ENCODE results near the gene PECR.
A peak's percentile ranks its signal among the peaks of the same experiment; 100 is the strongest.
"Not testable (repeated sequence)": the region's sequence is repeated elsewhere in the genome, so short reads cannot be mapped to it uniquely, and the experiment has no call there.

PECR gene

GRCh38 chr2:216014986-216015385 lies 66.6 kb downstream of the PECR start:
- TF ChIP-seq CTCF (IDR thresholded peaks at IDR 0.05; ENCODE audit: low read depth, low read length, missing control alignments) = no peak
- no peak overlapping the region for H3K4me3 ChIP-seq (ENCODE audit: low read depth, low read length)
- DNase-seq (ENCODE audit: low read depth) = no peak

- peak overlapping the region; percentile 94 for H3K4me3 ChIP-seq (ENCODE audit: low read depth, low read length)
- TF ChIP-seq CTCF (IDR thresholded peaks at IDR 0.05; ENCODE audit: low read depth, low read length, missing control alignments) = no peak
- DNase-seq (ENCODE audit: low read depth) = no peak
Observed at GRCh38 chr2:216014006-216014405, 67.6 kb downstream of the PECR start.

- peak; percentile 77 for TF ChIP-seq CTCF (IDR thresholded peaks at IDR 0.05; ENCODE audit: low read depth, low read length, missing control alignments)
- DNase-seq (ENCODE audit: low read depth) = no peak
- peak within 1 kb of the TSS; percentile 94 for H3K4me3 ChIP-seq (ENCODE audit: low read depth, low read length)
Observed at GRCh38 chr2:216013080-216013909, 68.3 kb downstream of the PECR start, which contains the start of gene MREG. Gene MREG, minus strand, starts transcription at chr2:216013551. Its CDS starts 224 bp downstream, at chr2:216013327.

GRCh38 chr2:216012830-216013079 lies 68.9 kb downstream of the PECR start:
- no peak for TF ChIP-seq CTCF (IDR thresholded peaks at IDR 0.05; ENCODE audit: low read depth, low read length, missing control alignments)
- DNase-seq (ENCODE audit: low read depth) = no peak
- H3K4me3 ChIP-seq (ENCODE audit: low read depth, low read length) = peak overlapping the region; percentile 94

DNA sequence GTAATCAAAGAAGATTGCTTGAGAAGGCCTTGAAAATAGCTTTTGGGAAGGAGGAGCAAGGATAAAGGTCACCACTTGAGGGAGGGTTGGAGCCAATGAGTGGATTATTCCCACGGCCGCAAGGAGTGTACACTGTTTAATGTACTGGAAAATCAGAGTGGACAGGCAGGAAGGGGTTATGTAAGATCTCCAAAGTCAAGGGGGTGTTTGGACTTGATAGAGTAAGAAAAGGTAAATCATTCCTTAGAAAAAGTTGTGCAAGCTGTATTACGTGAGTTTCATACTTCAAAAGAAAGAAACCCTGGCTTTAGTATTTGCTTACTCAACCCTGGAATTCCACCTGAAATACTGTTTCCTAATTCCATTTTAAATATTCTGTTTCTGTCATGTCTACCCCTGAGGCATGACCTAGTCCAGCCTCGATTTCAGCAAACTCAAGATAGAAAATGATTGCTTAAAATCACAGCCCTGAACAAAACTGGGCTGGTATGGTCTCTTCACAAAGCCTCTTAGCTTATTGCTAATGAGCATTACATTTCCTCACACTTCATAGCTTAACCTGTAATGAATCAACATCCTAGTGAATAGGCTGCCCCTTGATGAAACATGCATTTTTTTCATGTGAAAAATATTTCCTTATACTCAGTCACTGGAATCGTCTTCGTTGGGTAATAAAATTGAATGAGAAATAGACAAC lies 69.3 kb downstream of the PECR start:
- H3K4me3 ChIP-seq (ENCODE audit: low read depth, low read length) = peak overlapping the region; percentile 94
- TF ChIP-seq CTCF (IDR thresholded peaks at IDR 0.05; ENCODE audit: low read depth, low read length, missing control alignments) = no peak
- no peak for DNase-seq (ENCODE audit: low read depth)

DNA sequence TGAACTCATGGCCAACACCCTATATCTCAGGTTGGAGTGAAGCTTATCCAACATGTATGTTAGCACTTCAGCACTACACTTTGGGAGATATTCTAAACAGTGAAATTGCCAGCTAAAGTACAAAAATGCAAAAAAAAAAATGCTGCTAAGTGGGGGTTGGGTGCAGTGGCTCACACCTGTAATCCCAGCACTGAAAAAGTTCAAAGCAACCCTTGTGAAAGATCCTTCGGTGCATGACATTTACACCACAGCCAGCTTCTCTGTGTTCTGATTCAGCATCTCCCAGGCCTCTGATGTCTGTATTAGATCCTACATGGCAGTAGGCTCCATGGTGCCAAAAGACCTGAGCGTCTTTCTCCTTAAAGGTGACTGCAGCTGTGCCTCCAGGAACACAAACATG lies 72.4 kb downstream of the PECR start:
- not testable (repeated sequence) for DNase-seq (ENCODE audit: low read depth); H3K4me3 ChIP-seq (ENCODE audit: low read depth, low read length)

DNA sequence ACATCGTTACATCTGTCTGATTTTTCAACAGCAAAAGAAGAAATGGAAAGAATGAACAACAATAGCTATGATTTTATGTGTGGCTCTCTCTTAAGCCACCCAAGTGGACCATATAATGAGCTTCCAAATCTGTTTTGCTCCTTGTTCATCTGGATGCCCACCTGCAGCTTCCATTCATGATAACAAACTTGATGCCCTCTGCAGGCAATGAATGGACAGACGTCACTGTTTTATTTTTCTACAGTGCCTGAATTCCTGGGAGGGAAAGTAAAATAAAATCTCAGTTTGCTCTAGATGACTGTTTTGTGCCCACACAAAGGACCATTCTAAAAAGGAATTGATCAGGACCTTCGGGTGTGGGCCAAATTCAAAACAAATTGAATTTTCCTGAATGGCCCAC lies 73.2 kb downstream of the PECR start:
- no peak for DNase-seq (ENCODE audit: low read depth)

More for the DNA sequence above, 73.2 kb downstream of the PECR start:
- H3K4me3 ChIP-seq (ENCODE audit: low read depth, low read length) = no peak overlapping the region
- TF ChIP-seq CTCF (IDR thresholded peaks at IDR 0.05; ENCODE audit: low read depth, low read length, missing control alignments) = no peak
